Neural progenitor cell (in vitro differentiated cells): ENCODE measurements around the gene CDC5L. TPM values are rescaled to one million over a fixed set of nuclear protein-coding genes. Genes with fewer than 3 reads are reported as not detected.
A peak's percentile ranks its signal among the peaks of the same experiment; 100 is the strongest.

Experiments used
- DNase-seq: peaks from one replicate; pipeline ENCODE4 v3.0.0-alpha.2; 2016; ENCODE audit warnings: low spot score
- H2AFZ ChIP-seq: fragments of 200-600 bp; sonication (generic); replicated peaks from 2 replicates; pipeline ENCODE4 v1.6.1; 2016; ENCODE audit warnings: antibody characterized with exemption
- H3F3A ChIP-seq: fragments of 200-600 bp; sonication (generic); 2 replicates; pipeline ENCODE4 v1.6.1; 2016; ENCODE audit warnings: antibody characterized with exemption, low read depth
- H3K27ac ChIP-seq: fragments of 200-600 bp; sonication (generic); 2 replicates; pipeline ENCODE4 v1.5.1; 2016; ENCODE audit warnings: mild to moderate bottlenecking
- H3K27me3 ChIP-seq: fragments of 200-600 bp; sonication (generic); 2 replicates; pipeline ENCODE4 v1.6.1; 2016; ENCODE audit warnings: mild to moderate bottlenecking, moderate library complexity
- H3K36me3 ChIP-seq: fragments of 200-600 bp; sonication (generic); 2 replicates; pipeline ENCODE4 v1.5.1; 2016
- H3K4me1 ChIP-seq: fragments of 200-600 bp; sonication (generic); 2 replicates; pipeline ENCODE4 v1.6.1; 2016; ENCODE audit warnings: mixed run types
- H3K4me2 ChIP-seq: fragments of 200-600 bp; sonication (generic); 2 replicates; pipeline ENCODE4 v1.6.1; 2016
- H3K4me3 ChIP-seq: fragments of 200-600 bp; sonication (generic); 2 replicates; pipeline ENCODE4 v1.5.1; 2016
- H3K79me2 ChIP-seq: fragments of 200-600 bp; sonication (generic); 2 replicates; pipeline ENCODE4 v1.6.1; 2016; ENCODE audit warnings: low read depth
- H3K9ac ChIP-seq: fragments of 200-600 bp; sonication (generic); 2 replicates; pipeline ENCODE4 v1.6.1; 2016
- H3K9me3 ChIP-seq: fragments of 200-600 bp; sonication (generic); 2 replicates; pipeline ENCODE4 v1.5.1; 2016; ENCODE audit warnings: low read depth
- H4K20me1 ChIP-seq: fragments of 200-600 bp; sonication (generic); 2 replicates; pipeline ENCODE4 v1.6.1; 2016; ENCODE audit warnings: low read depth
- H3K27ac Mint-ChIP-seq: 3 replicates; pipeline ENCODE4 v1.8.0; 2021; ENCODE audit warnings: mixed read lengths
- H3K27me3 Mint-ChIP-seq: 2 replicates; pipeline ENCODE4 v1.8.0; 2022; ENCODE audit warnings: low read depth, mild to moderate bottlenecking, inconsistent platforms, moderate library complexity, mixed read lengths; ENCODE audit not compliant: insufficient read depth
- H3K36me3 Mint-ChIP-seq: 3 replicates; pipeline ENCODE4 v1.8.0; 2021; ENCODE audit warnings: mixed read lengths
- H3K4me1 Mint-ChIP-seq: 3 replicates; pipeline ENCODE4 v1.8.0; 2021; ENCODE audit warnings: mixed read lengths
- H3K4me3 Mint-ChIP-seq: 3 replicates; pipeline ENCODE4 v1.8.0; 2021; ENCODE audit warnings: mild to moderate bottlenecking, moderate library complexity, mixed read lengths
- H3K9me3 Mint-ChIP-seq: 3 replicates; pipeline ENCODE4 v1.8.0; 2020; ENCODE audit warnings: mixed read lengths
- CTCF ChIP-seq: fragments of 200-600 bp; sonication (generic); IDR thresholded peaks from 2 replicates; pipeline ENCODE4 v1.5.1; 2017; ENCODE audit warnings: antibody characterized with exemption, mild to moderate bottlenecking
- EZH2 ChIP-seq: fragments of 200-600 bp; sonication (generic); IDR thresholded peaks from 2 replicates; pipeline ENCODE4 v1.6.1; 2017; ENCODE audit warnings: antibody characterized with exemption, mild to moderate bottlenecking, moderate library complexity
- EZH2phosphoT487 ChIP-seq: fragments of 200-600 bp; sonication (generic); IDR thresholded peaks from 2 replicates; pipeline ENCODE4 v1.6.1; 2017; ENCODE audit warnings: antibody characterized with exemption
- total RNA-seq: library from RNA; depleted of rRNA; stranded (reverse); fragments of >200 nt; gene quantifications from 2 replicates; pipeline ENCODE4 v1.2.3, GENCODE V29; 2015; ENCODE audit warnings: low replicate concordance

The CDC5L gene
- total RNA-seq, 1 donor from 2014 or later = 53.6 TPM

GRCh38 chr6:44386364-44386928 lies 1.1 kb upstream of the CDC5L start:
- Mint-ChIP-seq H3K27ac (peak overlapping the region; percentile 99), H3K4me1 (peaks cover 32% of the 10 kb centered on the region), H3K4me3 (peak overlapping the region; percentile 98), H3K36me3 (peaks cover 11% of the 10 kb centered on the region), H3K9me3 (no peaks in the 10 kb centered on the region), H3K27me3 (peaks cover 5% of the 10 kb centered on the region)
- Histone ChIP-seq H3K27ac (no peak overlapping the region), H3K9ac (peak overlapping the region; percentile 72), H3K27me3 (no peaks in the 10 kb centered on the region), H3K9me3 (no peaks in the 10 kb centered on the region), H3K4me2 (peak overlapping the region; percentile 97), H4K20me1 (peaks cover 31% of the 10 kb centered on the region), H3K79me2 (peaks cover 37% of the 10 kb centered on the region), H3K36me3 (no peaks in the 10 kb centered on the region), H3F3A (peaks cover 13% of the 10 kb centered on the region), H3K4me1 (peaks cover 11% of the 10 kb centered on the region), H2AFZ (peak overlapping the region; percentile 63), H3K4me3 (peak overlapping the region; percentile 69)
- DNase-seq = no peak
- TF ChIP-seq EZH2 (no peak), EZH2phosphoT487 (no peak), CTCF (no peak)

DNA sequence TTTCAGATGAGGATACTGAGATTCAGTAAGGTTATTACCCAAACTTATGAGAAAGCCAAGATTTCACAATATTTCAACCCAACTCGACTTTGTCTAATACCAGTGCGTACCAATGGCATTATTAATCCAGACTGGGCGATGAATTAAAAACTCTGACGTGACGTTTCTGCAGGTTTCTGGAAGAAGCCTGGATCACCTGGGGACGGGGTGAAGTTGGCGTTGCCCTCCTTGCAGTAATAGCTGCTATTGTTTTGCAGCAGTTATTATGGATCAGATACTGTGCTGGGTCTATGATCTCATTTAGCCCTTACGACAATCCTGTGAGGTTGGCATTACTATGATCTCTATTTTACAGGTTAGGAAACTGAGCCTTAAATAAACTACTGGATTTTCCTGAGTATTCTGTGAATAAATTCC lies 569 bp upstream of the CDC5L start:
- Histone ChIP-seq H3K36me3 (peaks cover under 1% of the 10 kb centered on the region), H3K27ac (peak overlapping the region; percentile 91), H3K27me3 (no peaks in the 10 kb centered on the region), H3K4me3 (peak overlapping the region; percentile 69), H4K20me1 (peaks cover 34% of the 10 kb centered on the region), H3K9me3 (no peaks in the 10 kb centered on the region), H3K4me2 (peak overlapping the region; percentile 97), H3F3A (peaks cover 13% of the 10 kb centered on the region), H3K79me2 (peaks cover 42% of the 10 kb centered on the region), H3K9ac (peak overlapping the region; percentile 72), H2AFZ (peak overlapping the region; percentile 63), H3K4me1 (peaks cover 11% of the 10 kb centered on the region)
- DNase-seq = no peak
- Mint-ChIP-seq H3K4me1 (peaks cover 32% of the 10 kb centered on the region), H3K4me3 (peak overlapping the region; percentile 98), H3K27ac (peak overlapping the region; percentile 99), H3K36me3 (peaks cover 16% of the 10 kb centered on the region), H3K27me3 (peaks cover 4% of the 10 kb centered on the region), H3K9me3 (no peaks in the 10 kb centered on the region)
- TF ChIP-seq EZH2 = no peak
- TF ChIP-seq CTCF = no peak
- no peak for TF ChIP-seq EZH2phosphoT487

DNA sequence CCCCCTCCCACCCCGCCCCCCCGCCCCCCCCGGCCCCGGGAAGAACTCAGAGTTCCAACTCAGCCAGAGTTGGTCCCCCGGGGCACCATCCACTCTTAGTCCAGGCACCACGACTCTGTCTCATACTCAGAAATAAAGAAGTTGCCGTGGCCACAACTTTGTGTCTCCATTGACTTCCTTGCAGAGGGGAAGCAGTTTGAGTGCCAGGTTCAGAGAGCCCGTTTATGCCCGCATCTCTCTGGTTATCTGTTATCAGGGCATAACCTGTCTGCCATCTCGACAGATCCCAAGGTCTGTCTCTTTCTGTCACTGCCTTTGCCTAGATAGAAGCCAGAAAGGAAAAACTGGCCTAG lies 605 bp downstream of the CDC5L start:
- H3K27me3 Mint-ChIP-seq = peaks cover 2% of the 10 kb centered on the region
- Histone ChIP-seq H3K9me3 (no peaks in the 10 kb centered on the region), H3K4me2 (peak overlapping the region; percentile 97), H3K4me3 (peak overlapping the region; percentile 69), H3K9ac (peak overlapping the region; percentile 73), H3K79me2 (peaks cover 51% of the 10 kb centered on the region), H4K20me1 (peaks cover 34% of the 10 kb centered on the region), H3K27ac (no peak overlapping the region), H3K4me1 (peaks cover 11% of the 10 kb centered on the region), H2AFZ (no peak overlapping the region), H3F3A (peaks cover 13% of the 10 kb centered on the region), H3K36me3 (peaks cover 10% of the 10 kb centered on the region), H3K27me3 (no peaks in the 10 kb centered on the region)
- no peak for TF ChIP-seq EZH2
- TF ChIP-seq EZH2phosphoT487 = no peak
- TF ChIP-seq CTCF = no peak
- H3K36me3 Mint-ChIP-seq = peaks cover 23% of the 10 kb centered on the region
- H3K27ac Mint-ChIP-seq = peak overlapping the region; percentile 95
- no peak for DNase-seq
- no peaks in the 10 kb centered on the region for H3K9me3 Mint-ChIP-seq
- H3K4me3 Mint-ChIP-seq = peak overlapping the region; percentile 98
- peaks cover 32% of the 10 kb centered on the region for H3K4me1 Mint-ChIP-seq
